ENCODE results near the gene RASGRP2.

RASGRP2 gene

DNA sequence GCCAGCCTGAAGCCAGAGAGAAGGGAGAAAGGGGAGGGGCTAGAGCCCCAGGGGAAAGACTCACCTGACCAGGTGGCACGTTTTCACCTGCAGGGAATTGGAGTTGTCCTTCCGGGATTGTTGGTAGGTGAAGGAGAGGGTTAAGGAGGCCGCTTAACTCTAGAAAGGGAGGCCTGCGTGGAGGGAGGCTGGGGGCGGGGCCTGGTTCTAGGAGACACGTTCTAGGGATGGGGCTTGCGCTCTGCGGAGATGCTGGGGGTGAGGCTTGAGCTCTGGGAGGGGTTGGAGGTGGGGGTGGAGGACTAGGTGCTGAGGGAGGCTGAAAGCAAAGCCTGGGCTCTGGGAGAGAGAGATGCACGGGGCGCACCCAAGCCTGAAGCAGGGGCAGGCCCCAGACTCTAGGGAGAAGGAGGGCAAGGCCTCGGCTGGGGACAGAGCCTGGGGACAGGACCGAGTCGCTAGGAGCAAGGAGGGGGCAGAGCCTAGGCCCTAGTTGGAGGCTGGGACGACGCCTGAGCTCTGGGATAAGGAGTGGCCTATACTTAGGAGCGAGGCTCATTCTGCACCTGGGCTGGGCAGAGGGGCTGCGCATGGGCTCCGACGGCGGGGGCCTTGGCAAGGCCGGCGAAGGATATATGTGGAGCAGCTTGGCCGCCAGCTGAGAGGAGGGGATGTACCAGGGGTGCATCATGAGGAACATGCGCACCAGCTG lies 2.4 kb downstream of the RASGRP2 start:
- no peaks in the 10 kb centered on the region for H3K27me3 Mint-ChIP-seq
- H3K27ac Mint-ChIP-seq: peak overlapping the region; percentile 62
- H3K36me3 Mint-ChIP-seq: peaks cover 2% of the 10 kb centered on the region
- peak overlapping the region; percentile 69 for H3K4me3 Mint-ChIP-seq
- no peaks in the 10 kb centered on the region for H3K9me3 Mint-ChIP-seq
- peaks cover 44% of the 10 kb centered on the region for H3K4me1 Mint-ChIP-seq

DNA sequence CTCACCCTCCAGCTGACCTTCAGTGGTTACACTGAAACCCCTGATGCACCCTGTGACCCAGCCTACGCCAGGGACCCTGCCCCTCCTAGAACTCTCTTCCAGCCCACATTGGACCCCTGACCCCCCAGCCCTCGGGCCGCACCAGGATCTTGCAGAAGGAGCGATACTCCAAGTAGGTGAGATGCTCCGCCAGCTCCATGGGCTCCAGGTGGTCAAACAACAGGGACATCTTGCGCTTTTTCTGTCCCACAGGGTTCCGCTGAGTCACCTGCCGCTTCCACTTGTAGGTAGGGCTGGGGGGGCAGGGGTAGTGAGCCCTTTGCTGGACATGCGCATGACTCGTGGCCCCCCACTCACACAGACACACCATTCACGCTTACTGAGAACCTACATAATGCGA lies 4.1 kb downstream of the RASGRP2 start:
- no peaks in the 10 kb centered on the region for H3K27me3 Mint-ChIP-seq
- no peak overlapping the region for H3K4me3 Mint-ChIP-seq
- no peak overlapping the region for H3K27ac Mint-ChIP-seq
- peaks cover 52% of the 10 kb centered on the region for H3K4me1 Mint-ChIP-seq
- no peaks in the 10 kb centered on the region for H3K9me3 Mint-ChIP-seq
- H3K36me3 Mint-ChIP-seq: peaks cover 2% of the 10 kb centered on the region

GRCh38 chr11:64736654-64737053 lies 7.3 kb downstream of the RASGRP2 start:
- peaks cover 5% of the 10 kb centered on the region for H3K36me3 Mint-ChIP-seq
- no peak overlapping the region for H3K4me3 Mint-ChIP-seq
- no peaks in the 10 kb centered on the region for H3K9me3 Mint-ChIP-seq
- no peaks in the 10 kb centered on the region for H3K27me3 Mint-ChIP-seq
- no peak overlapping the region for H3K27ac Mint-ChIP-seq
- H3K4me1 Mint-ChIP-seq: peaks cover 54% of the 10 kb centered on the region

DNA sequence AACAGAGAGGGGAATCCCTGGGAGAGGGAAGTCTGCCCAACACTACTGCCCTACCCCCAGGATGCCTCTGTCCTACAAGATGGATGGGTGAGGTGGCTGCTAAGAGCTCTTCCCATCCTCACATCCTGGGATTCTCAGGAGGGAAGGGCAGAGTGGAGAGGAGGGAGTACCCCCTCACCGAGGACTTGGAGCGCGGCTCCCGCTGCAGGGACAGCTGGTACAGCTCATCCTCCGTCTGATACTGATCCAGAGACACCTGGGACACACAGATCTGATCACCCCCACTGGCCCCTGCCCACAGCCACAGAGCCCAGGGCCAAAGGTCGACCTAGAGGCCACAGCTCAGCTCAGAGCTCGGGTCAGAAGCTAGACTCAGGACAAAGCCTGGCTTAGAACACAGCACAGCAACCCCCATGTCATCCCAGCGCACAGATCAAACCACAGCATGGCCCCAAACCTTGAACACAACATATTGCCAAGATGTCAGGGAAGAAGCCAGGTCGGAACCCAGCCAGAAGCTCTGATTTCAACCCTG lies 8.2 kb downstream of the RASGRP2 start:
- Mint-ChIP-seq H3K4me1 (peaks cover 47% of the 10 kb centered on the region), H3K27me3 (no peaks in the 10 kb centered on the region), H3K4me3 (no peak overlapping the region), H3K27ac (peak overlapping the region; percentile 61), H3K36me3 (peaks cover 5% of the 10 kb centered on the region), H3K9me3 (no peaks in the 10 kb centered on the region)

DNA sequence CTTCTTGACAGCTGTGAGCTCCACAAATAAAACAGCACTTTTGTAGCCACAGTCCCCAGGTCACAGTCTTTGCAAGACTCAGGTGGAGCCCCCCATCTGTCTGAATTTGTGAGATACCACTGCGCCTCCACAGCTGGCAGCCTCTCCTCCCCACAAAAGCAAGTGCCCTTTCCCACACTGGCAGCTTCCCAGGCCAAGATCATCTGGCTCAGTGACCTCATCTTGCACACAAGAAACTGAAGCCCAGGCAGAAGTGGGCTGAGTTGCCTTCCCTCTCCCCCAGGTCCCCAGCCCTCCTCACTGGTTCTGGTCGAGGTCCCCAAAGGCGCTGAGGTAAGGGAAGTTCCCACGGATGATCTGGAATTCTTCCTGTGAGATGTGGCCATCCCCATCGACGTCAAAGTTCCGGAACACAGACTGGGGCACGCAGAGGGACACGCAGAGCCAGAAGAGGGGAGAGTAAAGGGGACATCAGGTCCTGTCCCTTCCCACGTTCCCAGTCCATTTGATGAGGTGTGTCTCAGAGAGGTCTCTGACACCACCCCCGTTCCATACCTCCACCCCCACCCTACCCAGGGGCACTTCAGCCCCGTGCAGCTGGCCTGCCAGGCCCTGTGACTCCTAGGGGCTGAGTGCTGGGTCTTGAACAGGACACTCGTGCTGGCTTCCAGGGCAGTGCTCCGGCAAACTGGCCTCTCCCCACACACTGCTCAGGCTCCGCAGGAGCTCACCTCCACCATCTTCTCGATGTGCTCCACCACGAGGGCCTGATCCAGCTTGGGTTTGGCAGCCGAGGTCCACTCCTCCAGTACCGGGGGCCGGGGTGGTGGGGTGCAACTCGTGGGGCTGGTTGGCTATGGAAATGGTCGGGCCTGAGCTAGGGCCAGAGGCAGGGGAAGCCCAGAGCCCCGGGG lies 8.9 kb downstream of the RASGRP2 start:
- peak overlapping the region; percentile 72 for H3K27ac Mint-ChIP-seq
- peaks cover 40% of the 10 kb centered on the region for H3K4me1 Mint-ChIP-seq
- peaks cover 5% of the 10 kb centered on the region for H3K36me3 Mint-ChIP-seq
- H3K4me3 Mint-ChIP-seq: no peak overlapping the region
- H3K27me3 Mint-ChIP-seq: no peaks in the 10 kb centered on the region
- H3K9me3 Mint-ChIP-seq: no peaks in the 10 kb centered on the region

DNA sequence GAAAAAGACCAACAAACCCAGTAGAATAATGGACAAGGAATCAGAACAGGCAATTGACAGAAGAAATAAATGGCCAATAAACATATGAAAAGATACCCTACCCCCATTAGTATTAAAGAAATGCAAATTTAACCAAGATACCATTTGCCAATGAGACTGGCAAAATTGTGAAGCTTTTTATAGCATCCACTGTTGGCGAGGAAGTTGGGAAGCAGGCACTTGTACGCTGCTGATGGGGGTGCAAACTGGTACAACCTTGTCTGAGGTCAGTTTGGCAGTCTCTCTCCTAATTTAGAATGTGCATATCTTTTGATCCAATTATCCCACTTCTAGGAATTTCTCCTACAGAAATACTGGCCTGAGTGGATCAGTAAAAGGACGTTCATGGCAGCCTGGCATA lies 12.3 kb downstream of the RASGRP2 start:
- peaks cover 5% of the 10 kb centered on the region for H3K36me3 Mint-ChIP-seq
- no peaks in the 10 kb centered on the region for H3K9me3 Mint-ChIP-seq
- peaks cover 27% of the 10 kb centered on the region for H3K4me1 Mint-ChIP-seq
- H3K4me3 Mint-ChIP-seq: no peak overlapping the region
- no peaks in the 10 kb centered on the region for H3K27me3 Mint-ChIP-seq
- no peak overlapping the region for H3K27ac Mint-ChIP-seq

DNA sequence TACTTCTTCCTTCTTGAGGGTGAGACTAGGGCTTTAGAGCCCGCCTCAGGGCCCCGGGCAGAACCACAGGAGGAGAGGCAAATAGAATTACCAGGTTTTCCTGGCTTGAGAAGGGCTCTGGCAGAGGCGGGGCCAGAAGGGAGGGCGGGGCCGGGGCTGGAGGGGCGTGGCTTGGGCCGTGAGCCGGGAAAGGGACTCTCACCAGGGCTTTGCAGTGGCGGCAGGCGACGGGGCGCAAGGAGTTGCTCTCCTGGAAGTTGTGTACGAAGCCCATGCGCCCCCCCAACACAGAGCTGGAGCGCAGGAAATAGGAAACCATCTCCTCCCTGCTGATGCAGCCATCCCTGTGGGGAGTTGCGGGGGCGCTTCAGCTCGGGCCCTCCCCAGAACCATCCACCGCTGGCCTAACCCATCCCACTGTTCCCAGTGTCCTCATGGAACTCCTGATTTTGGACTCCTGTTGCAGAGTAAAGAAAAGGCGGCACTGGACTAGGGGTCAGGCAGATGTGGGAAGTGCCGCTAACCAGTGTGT lies 14.0 kb downstream of the RASGRP2 start:
- Mint-ChIP-seq H3K9me3 (no peaks in the 10 kb centered on the region), H3K4me1 (peaks cover 22% of the 10 kb centered on the region), H3K27me3 (no peaks in the 10 kb centered on the region), H3K27ac (peak overlapping the region; percentile 46), H3K36me3 (peaks cover 5% of the 10 kb centered on the region), H3K4me3 (no peak overlapping the region)

DNA sequence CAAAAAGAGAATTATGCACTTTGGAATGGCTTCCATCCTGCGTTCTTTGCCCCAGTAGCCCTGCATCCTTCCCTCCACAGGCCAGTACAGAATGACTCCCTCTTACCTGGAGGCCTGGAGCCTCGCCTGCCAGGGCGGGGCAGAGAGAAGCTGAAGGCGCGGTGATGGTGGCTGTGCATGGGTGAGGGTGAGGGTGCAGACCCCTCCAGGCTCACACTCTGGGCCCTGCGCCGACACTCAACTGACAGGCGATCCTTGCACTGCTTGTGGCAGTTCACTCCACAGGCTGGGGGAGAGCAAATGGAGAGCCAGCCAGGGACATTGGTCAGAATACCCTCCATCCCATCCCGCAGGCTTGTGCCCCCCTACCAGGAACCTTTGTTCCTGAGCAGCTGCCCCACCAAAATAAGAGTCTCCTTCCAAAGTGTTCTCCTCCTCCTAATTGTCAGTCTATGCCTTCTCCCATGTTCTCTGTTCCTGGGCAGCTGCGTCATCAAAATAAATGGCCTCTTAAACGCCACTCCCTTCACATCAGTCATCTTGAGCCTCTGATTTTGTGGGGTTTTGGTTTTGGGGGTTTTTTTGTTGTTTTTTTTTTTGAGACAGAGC lies 15.1 kb downstream of the RASGRP2 start:
- no peaks in the 10 kb centered on the region for H3K27me3 Mint-ChIP-seq
- H3K4me3 Mint-ChIP-seq: no peak overlapping the region
- no peak overlapping the region for H3K27ac Mint-ChIP-seq
- no peaks in the 10 kb centered on the region for H3K9me3 Mint-ChIP-seq
- peaks cover 20% of the 10 kb centered on the region for H3K4me1 Mint-ChIP-seq
- H3K36me3 Mint-ChIP-seq: peaks cover 5% of the 10 kb centered on the region

DNA sequence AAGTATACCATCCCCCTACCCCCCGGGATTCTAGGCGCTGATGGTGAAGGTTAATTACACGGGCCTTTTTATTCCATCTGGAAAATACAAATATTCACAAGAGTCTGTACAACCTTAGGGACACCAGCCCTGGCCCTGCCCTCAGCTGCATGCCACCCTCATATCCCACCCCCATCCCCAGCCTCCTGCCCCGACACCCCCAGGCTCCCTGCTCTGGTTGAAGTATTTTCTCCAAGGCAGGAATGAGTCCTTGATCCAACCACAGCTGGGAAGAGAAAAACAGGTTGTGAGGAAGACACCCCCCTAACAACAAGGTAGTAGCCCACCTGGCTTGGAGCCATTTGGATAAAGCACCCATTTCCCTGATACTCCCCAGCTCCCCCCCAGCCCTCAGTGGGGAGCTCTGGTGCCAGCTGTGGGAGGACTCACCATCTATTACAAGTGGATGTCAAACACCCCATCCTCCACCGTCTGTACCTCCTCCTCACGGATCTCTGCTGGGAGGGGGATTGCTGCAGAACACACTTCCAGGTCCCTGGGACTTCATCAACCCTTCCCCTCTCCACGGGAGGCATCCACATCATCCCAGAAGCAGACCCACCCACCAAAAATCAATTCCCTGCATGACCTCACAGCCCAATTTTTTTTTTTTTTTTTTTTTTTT lies 16.9 kb downstream of the RASGRP2 start:
- no peak overlapping the region for H3K27ac Mint-ChIP-seq

DNA sequence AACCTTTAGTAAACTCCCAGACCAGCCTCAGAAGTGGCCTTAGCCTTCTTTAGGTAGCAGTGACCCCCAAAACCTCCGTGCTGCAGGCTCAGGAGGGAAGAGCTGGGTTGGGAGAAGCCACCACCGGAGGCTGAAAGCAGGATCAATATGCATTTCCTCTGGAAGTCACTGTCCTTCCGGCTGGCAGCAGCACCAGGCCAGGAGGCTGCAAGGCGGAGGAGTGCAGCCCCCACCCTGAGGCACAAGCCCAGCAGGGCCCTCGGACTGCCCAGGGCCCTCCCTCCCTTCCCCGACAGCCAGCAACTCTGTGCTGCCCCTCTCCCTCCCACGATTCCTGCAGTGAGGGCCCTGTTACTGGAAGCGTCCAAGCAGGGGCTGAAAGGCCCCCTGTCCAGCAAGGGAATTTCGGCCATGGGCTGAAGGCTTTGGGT lies 17.7 kb downstream of the RASGRP2 start:
- H3K36me3 Mint-ChIP-seq: peaks cover 2% of the 10 kb centered on the region
- H3K27me3 Mint-ChIP-seq: peaks cover 4% of the 10 kb centered on the region
- no peaks in the 10 kb centered on the region for H3K9me3 Mint-ChIP-seq
- no peak overlapping the region for H3K27ac Mint-ChIP-seq
- H3K4me1 Mint-ChIP-seq: peaks cover 11% of the 10 kb centered on the region
- H3K4me3 Mint-ChIP-seq: no peak overlapping the region

More for the DNA sequence above, 16.9 kb downstream of the RASGRP2 start:
- Mint-ChIP-seq H3K27me3 (peaks cover 4% of the 10 kb centered on the region), H3K4me3 (no peak overlapping the region), H3K36me3 (peaks cover 5% of the 10 kb centered on the region), H3K9me3 (no peaks in the 10 kb centered on the region), H3K4me1 (peaks cover 17% of the 10 kb centered on the region)

GRCh38 chr11:64724863-64725532 lies 18.9 kb downstream of the RASGRP2 start:
- Mint-ChIP-seq H3K4me3 (no peak overlapping the region), H3K36me3 (peaks cover 2% of the 10 kb centered on the region), H3K9me3 (no peaks in the 10 kb centered on the region), H3K27ac (no peak overlapping the region), H3K27me3 (peaks cover 4% of the 10 kb centered on the region), H3K4me1 (peaks cover 11% of the 10 kb centered on the region)

DNA sequence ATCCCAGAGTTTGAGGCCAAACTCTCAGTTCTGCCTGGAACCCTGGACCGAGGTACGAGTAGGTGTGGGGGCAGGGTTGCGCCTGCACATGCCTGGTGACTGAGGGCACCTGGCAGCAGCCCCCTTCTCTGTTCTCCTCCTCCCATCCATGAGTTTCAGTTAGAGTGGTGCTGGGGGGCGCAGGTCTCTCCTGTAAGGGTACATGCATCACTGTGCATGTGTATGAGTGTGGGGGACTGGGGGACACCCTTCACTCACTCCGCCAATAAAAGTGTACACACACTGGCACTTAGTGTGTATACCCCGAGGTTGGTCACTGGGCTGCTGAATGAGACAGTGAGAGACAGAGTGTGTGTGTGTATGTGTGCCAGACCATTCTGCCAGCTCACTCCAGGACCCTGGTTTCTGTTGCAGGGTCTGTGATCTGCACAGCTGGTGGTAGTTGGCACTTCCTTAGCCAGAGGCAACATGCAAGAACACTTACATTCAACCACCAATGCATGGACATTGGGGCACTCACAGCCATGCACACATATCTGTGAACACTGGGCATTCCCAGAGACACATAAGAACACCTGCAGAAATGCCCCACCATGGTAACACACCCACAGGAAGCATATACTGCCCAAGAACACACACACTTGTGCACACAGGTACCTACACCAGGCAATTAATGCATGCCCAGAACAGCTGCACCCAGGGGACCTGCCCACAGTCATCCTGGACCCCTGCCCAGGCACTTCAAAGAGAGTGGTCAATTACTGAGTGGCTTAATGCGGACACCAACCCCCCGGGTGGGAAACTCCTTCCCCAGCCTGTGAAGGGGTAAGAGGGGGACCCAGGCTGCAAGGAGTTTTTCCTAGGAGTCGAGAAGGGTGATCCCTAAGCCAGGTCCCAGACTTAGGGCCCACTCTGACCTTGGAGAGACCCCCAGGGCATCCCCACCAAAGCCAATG lies 19.8 kb downstream of the RASGRP2 start:
- no peak overlapping the region for H3K27ac Mint-ChIP-seq
- H3K9me3 Mint-ChIP-seq: no peaks in the 10 kb centered on the region
- peaks cover 4% of the 10 kb centered on the region for H3K27me3 Mint-ChIP-seq
- H3K36me3 Mint-ChIP-seq: no peaks in the 10 kb centered on the region
- H3K4me1 Mint-ChIP-seq: peaks cover 11% of the 10 kb centered on the region
- H3K4me3 Mint-ChIP-seq: peak overlapping the region; percentile 73

DNA sequence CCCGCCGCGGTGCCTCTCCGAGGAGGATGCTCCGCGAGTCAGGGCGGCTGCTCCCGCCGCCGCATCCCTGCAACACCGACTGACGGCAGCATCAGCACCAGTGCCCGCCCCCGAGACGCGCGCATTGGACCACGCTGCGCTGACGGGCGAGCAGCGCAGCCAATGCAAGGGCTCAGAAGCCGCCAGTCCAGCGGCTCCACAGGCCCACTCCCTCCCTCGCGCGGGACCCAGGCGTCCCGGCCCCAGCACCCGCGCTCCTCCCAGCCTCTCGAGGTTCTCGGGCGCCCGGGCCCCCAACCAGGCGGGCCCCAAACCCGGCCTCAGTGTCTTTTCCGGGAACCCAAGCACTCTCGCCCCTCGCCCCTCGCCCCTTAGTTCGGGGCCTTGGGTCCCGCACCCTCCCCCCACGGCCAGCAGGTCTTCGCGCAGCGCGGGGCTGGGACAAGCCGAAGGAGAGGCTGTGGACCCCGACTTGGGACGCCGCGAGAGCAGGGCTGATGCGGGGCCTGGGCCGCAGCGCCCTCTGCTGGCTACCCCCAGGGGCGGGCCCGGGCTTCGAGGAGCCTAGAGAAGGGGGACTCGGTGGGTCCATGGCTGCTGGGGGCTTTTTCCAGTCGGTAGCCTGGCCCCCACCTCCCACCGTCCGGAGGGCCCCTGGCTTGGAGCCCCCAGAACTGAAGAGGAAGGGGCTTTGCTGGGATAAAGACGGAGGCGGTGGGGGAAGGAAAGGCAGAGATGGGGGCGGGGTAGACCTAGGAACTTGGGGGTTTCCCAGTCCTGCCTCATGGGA lies 20.6 kb downstream of the RASGRP2 start, which contains the start of gene NRXN2:
NRXN2 (minus strand) TSS at position 81 of the 790 bp plus-strand sequence. CDS start 9,498 bp downstream, outside the sequence.
- H3K27me3 Mint-ChIP-seq: peaks cover 4% of the 10 kb centered on the region
- no peak within 1 kb of the TSS for H3K27ac Mint-ChIP-seq

More for the DNA sequence above, 20.6 kb downstream of the RASGRP2 start, which contains the start of gene NRXN2:
- Mint-ChIP-seq H3K4me1 (peaks cover 11% of the 10 kb centered on the region), H3K9me3 (no peaks in the 10 kb centered on the region), H3K4me3 (peak within 1 kb of the TSS; percentile 73), H3K36me3 (no peaks in the 10 kb centered on the region)

Data from activated naive CD4-positive, alpha-beta T cell treated with anti-CD3 and anti-CD28 coated beads, Interleukin-2, amount 50 U/mL, for 24 hours (primary cell).